ENCODE results near the gene BLOC1S5.

DNA sequence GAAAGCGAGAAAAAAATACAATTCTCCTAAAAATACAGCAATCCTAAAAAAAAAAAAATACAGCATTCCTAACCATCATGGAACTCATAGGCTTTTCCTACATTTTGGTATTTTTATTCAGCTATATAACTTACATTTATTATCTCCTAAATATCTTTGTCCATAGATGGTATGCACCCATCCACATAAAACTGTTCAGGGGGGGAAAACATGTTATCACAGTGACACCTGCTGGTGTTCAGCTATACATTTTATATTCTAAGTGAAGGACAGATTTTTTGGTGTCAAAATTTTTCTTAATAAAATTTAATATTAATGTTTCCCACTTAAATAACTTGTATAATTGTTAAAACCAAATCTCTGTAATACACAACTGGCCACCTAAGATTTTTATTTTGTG, 58.0 kb downstream of the BLOC1S5 start:
- TF ChIP-seq TAF1 (IDR thresholded peaks at IDR 0.05; ENCODE audit: borderline replicate concordance, insufficient read depth, low read length) (no peak), POLR2AphosphoS5 (IDR thresholded peaks at IDR 0.05; ENCODE audit: low read depth, low read length) (no peak)
- TF ChIP-seq, protein P1, sequence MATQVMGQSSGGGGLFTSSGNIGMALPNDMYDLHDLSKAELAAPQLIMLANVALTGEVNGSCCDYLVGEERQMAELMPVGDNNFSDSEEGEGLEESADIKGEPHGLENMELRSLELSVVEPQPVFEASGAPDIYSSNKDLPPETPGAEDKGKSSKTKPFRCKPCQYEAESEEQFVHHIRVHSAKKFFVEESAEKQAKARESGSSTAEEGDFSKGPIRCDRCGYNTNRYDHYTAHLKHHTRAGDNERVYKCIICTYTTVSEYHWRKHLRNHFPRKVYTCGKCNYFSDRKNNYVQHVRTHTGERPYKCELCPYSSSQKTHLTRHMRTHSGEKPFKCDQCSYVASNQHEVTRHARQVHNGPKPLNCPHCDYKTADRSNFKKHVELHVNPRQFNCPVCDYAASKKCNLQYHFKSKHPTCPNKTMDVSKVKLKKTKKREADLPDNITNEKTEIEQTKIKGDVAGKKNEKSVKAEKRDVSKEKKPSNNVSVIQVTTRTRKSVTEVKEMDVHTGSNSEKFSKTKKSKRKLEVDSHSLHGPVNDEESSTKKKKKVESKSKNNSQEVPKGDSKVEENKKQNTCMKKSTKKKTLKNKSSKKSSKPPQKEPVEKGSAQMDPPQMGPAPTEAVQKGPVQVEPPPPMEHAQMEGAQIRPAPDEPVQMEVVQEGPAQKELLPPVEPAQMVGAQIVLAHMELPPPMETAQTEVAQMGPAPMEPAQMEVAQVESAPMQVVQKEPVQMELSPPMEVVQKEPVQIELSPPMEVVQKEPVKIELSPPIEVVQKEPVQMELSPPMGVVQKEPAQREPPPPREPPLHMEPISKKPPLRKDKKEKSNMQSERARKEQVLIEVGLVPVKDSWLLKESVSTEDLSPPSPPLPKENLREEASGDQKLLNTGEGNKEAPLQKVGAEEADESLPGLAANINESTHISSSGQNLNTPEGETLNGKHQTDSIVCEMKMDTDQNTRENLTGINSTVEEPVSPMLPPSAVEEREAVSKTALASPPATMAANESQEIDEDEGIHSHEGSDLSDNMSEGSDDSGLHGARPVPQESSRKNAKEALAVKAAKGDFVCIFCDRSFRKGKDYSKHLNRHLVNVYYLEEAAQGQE (IDR thresholded peaks at IDR 0.05; ENCODE audit: insufficient read depth in 1 of 2, low read depth in 2 of 2, low read length in 2 of 2), result no peak

All from PFSK-1 (cell line).